Mononuclear cell (primary cell): Measurements from ENCODE around the gene DIDO1. TPM values are rescaled to one million over a fixed set of nuclear protein-coding genes. Genes with fewer than 3 reads are reported as not detected.
"Not testable (repeated sequence)": the region's sequence is repeated elsewhere in the genome, so short reads cannot be mapped to it uniquely, and the experiment has no call there.

Source experiments
- H3K27me3 ChIP-seq: 2 replicates; pipeline ENCODE4 v1.6.0; 2011; ENCODE audit warnings: low read length, control low read depth; ENCODE audit not compliant: insufficient read depth
- H3K4me1 ChIP-seq: 2 replicates; pipeline ENCODE4 v1.5.1; 2011; ENCODE audit warnings: mild to moderate bottlenecking, low read length, control low read depth; ENCODE audit not compliant: insufficient read depth
- H3K4me3 ChIP-seq: 2 replicates; pipeline ENCODE4 v1.5.1; 2011; ENCODE audit warnings: mild to moderate bottlenecking, low read length, moderate library complexity
- H3K9me3 ChIP-seq: 2 replicates; pipeline ENCODE4 v1.5.1; 2011; ENCODE audit warnings: low read depth, mild to moderate bottlenecking, control low read depth, low read length
- total RNA-seq: library from RNA; depleted of rRNA; stranded (reverse); fragments of >200 nt; gene quantifications from one replicate; pipeline ENCODE4 v1.2.3, GENCODE V29; 2012

The DIDO1 gene
- total RNA-seq, 1 donor = 55.1 TPM

DNA sequence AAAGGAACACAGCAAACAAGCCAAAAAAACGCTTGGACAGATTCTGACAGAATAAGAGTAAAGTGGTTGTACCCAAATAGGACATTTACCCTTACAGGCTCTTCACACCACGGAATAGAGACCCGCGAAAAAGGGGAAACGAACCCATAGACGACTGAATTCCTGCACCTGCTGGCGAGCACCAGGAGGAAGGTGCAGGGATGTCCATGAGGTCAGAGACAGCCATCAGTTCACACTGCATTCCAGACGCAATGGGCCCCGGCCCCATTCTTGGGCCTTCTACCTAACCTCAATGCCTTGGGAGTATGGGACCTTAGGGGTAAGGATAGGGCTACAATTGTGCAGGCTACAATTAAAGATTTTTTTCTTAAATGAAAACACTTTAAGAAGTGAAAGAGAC lies 5.2 kb upstream of the DIDO1 start:
- no peaks in the 10 kb centered on the region for H3K9me3 ChIP-seq
- H3K27me3 ChIP-seq = no peaks in the 10 kb centered on the region
- peaks cover 53% of the 10 kb centered on the region for H3K4me1 ChIP-seq
- H3K4me3 ChIP-seq = no peak overlapping the region

DNA sequence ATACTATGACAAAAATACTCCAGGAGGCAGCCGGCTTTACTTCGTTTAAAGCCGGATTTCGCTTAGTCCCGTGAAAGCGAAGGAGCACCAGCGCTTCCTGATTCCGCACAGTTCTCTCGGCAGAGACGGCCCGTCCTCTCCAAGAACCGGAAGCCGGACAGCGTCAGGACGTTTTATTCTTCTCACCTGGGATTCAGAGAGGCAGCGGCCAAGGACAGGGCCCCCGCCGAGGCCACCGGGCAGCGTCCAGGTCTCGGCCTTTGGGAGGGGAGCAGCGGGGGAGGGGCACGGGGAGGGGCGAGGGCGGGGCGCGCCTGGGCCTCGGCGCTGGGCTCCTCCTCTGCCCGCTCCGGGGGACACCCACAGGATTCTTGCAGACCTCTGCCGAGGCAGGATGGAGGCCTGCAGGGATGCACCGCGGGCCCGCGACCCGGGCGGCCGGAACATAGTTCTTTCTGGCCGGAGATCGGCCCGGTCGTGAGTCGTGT lies 2.8 kb upstream of the DIDO1 start:
- no peaks in the 10 kb centered on the region for H3K27me3 ChIP-seq
- H3K9me3 ChIP-seq = no peaks in the 10 kb centered on the region
- H3K4me1 ChIP-seq = peaks cover 49% of the 10 kb centered on the region
- peak overlapping the region; percentile 77 for H3K4me3 ChIP-seq

DNA sequence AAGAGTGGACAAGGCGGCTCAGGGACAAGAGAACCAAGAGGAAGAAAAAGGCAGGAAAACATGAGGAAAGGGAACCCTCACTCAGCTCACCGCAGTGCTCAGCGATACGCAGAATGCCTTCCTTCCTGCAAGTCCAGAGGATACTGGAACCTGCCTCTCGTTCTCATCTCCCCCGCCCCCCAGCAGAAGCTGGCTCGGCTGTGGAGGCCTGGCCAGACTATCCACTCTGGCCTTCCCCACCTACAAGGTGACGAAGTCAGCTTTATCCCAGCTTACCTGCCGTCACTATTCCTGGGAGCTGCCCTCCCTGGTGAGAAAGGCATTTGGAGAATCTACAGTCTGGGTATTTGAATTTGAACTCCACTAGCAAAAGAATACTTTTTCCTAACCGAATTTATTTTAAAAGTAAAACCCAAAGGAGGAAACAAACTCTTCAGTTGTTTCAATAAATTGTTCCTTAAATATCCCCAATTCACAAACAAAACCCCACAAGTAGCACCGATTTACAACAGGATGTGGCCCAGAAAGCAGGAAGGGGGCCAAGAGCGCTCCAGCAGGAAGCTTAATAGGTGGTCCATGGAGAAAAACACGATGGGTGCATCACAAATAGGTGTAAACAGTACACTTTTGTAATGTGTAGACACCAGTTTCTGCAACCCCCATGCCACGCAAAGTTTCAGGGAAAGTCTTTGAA lies 2.1 kb upstream of the DIDO1 start:
- H3K9me3 ChIP-seq = no peaks in the 10 kb centered on the region
- no peaks in the 10 kb centered on the region for H3K27me3 ChIP-seq
- H3K4me3 ChIP-seq = peak overlapping the region; percentile 77
- peaks cover 52% of the 10 kb centered on the region for H3K4me1 ChIP-seq

DNA sequence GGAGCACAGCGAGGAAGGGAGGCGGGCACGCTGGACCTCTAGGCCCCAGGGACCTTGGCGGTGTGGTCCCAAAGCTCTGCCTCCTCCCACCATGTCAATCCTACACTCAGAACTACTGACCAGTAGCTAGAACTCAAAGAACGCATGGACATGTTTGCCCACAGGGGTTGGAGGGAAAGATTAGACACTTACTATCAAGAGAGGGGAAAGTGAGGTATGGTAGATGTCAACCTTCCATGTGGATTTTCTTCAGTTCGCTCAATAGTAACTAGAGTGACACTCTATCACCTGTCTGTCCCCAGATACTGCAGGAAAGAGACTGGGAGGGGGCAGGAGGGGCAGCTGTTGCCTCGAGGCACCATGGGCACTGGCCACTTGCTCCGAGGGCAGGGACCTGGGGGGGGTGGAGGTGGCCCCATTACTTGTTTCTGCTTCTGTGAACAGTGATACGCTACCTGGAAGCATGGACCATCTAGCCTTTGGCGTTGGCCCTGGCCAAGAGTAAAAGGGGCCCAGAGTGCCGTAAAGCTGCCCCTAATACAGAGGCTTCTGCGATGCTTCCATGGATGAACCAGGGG lies 912 bp upstream of the DIDO1 start:
- Histone ChIP-seq H3K4me3 (peak overlapping the region; percentile 94), H3K4me1 (peaks cover 64% of the 10 kb centered on the region), H3K27me3 (no peaks in the 10 kb centered on the region), H3K9me3 (no peaks in the 10 kb centered on the region)

DNA sequence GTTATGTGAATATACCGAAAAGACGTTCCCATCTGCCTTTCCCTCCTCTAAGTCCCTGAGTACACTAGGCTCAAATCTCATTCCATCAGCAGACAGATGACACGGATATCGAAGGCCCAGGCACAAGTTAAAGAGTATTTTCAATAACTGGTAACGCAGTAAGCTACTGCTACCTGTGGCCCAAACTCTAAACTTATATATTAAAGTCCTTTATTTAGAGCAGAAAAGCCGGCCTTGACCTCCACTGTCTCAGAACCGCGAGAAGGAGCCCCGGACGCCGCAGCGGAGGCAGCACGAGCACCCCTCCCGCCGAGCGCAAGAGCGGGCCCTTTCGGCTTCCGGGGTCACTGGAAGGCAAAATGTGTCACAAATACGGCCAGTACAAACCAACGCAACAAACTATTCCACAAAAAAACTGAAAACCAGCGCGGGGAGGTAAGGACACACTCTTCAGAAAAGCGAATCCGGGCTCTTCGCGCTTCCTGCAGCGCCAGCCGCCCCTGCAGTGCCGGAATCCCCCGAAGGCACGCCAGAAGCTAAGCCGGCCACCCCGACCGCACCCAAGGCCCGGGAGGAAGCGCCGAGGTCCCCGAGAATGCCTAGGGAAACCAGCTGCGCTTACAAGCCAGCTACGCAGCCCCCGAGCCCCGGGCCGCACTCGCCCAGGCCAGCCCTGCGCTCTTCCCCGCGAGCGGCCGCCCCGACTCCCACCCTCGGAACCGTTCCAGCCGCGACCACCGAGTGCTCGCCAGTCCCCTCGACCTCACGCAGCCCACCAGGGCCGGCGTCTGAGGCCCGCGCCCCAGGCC lies 681 bp downstream of the DIDO1 start:
- H3K4me1 ChIP-seq = peaks cover 74% of the 10 kb centered on the region
- H3K27me3 ChIP-seq = no peaks in the 10 kb centered on the region
- no peaks in the 10 kb centered on the region for H3K9me3 ChIP-seq
- peak overlapping the region; percentile 94 for H3K4me3 ChIP-seq

DNA sequence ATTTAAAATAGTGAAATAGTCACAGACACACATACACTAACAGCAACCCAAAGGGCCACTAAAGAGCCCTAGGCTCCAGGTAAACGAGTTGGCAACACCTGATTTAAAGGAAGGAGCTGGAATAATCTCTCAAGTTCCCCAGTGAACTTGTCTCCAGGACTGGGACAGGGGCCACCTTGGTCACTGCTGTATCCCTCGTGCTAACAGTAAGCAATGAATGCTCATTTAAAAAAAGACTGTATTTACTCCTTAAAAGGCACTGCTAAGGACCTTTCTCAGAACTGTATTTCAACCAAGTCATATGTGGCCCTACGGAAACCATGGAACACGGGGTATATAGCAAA lies 1.3 kb downstream of the DIDO1 start:
- peak overlapping the region; percentile 94 for H3K4me3 ChIP-seq
- H3K4me1 ChIP-seq = peaks cover 76% of the 10 kb centered on the region
- no peaks in the 10 kb centered on the region for H3K9me3 ChIP-seq
- no peaks in the 10 kb centered on the region for H3K27me3 ChIP-seq

DNA sequence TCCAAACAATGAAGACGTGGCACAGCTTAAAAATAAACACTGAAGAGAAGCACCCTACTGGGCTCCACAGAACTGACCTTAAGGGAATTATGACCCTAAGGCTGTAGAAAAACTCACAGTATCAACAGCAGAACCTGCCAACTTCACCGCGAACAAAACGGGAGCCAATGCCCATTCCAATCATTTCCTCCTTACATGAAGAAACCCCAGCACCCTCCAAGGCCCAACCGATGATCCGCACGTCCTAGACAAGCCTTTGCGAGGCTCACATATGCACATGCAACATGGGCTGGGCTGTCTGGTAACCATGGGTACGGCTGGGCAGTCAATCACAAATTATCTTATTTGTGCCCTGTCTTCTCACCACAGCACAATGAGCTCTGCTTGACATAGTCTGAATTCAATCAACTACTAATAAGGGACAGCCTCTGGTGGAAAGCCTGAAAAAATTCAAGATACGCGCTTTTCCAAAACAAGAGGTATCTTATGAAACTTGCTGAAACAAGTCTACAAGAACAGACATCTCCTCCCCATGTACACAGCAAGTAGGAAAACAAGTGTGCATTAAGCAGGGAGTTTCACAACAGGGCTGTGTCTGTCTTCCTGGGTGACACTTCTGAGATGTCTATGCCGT lies 1.7 kb downstream of the DIDO1 start:
- peak overlapping the region; percentile 94 for H3K4me3 ChIP-seq

DNA sequence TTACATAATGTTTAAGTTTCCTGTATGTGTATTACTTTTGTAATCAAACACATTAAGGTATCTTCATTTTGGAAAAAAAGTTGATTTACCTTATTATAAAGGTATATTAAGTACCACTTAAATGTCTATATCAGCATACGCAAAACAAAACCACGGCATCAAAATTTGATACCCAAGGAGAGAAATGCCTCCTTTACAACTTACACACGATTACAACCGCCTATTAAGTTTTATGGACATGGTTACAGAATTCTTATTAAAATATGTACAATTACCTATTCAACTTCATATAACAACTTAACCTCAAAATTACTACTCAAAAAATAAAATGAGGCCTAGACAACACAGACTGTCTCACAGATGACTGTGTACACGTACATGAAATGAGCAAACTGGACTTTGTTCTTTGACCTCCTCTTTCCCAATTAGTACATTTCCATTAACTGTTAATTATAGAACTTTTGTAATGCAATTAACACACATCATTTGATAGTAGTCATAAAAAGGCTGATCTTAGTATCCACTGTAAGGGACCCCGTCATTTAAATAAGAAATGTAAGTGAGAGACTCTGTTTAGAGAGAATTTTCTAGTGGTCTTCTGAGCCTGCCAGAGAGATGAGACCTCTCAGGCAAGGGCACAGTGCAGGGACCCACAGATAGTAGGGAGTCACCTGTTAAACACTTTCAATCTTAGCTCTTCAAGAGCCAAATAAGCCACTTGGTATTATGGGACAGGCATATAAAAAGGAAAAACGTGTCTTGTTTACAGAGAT lies 2.5 kb downstream of the DIDO1 start:
- Histone ChIP-seq H3K27me3 (no peaks in the 10 kb centered on the region), H3K9me3 (no peaks in the 10 kb centered on the region), H3K4me3 (no peak overlapping the region), H3K4me1 (peaks cover 83% of the 10 kb centered on the region)

More for the DNA sequence above, 1.7 kb downstream of the DIDO1 start:
- Histone ChIP-seq H3K4me1 (peaks cover 76% of the 10 kb centered on the region), H3K27me3 (no peaks in the 10 kb centered on the region), H3K9me3 (no peaks in the 10 kb centered on the region)

DNA sequence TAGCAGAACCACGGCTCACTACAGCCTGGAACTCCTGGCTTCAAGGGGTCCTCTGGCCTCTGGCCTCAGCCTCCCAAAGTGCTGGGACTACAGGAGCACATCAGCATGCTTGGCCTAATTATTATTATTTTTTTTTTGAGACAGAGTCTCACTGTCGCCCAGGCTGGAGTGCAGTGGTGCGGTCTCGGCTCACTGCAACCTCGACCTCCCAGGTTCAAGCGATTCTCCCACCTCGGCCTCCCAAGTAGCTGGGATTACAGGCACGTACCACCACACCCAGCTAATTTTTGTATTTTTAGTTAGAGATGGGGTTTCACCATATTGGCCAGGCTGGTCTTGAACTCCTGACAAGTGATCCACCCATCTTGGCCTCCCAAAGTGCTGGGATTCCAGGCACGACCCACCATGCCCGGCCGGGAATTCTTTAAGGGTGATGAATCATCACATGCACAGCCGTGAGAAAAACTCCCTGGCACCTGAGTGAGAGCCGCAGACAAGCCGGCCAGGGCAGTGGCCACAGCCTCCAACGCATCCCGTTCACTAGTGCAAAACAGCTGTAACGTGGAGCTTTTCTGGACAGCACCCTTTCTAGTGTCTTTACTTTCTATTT lies 3.1 kb downstream of the DIDO1 start:
- H3K27me3 ChIP-seq, H3K9me3 ChIP-seq, H3K4me3 ChIP-seq: not testable (repeated sequence)
- H3K4me1 ChIP-seq = peaks cover 83% of the 10 kb centered on the region

DNA sequence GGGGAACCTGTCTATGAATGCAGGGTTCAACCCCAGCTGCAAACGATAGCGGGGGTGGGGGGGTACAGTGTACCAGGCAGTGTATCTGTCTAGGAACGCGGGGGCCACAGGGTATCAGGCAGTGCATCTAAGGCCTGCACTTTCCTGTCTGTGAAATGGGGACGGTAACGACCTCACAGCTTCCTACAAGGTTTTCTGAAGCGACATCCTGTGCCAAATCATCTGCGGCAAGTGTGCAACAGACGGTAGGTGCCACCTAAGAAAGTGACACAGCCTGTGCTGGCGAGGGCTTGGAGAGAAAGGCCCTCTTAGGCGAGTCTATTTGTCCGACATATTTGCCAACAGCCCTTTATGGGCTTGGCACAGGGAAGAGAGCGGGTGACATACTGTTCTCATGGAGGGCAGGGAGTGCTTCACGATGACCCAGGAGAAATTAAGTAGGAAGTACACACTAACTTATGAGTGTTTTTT lies 3.8 kb downstream of the DIDO1 start:
- Histone ChIP-seq H3K27me3 (no peaks in the 10 kb centered on the region), H3K9me3 (no peaks in the 10 kb centered on the region), H3K4me3 (no peak overlapping the region), H3K4me1 (peaks cover 83% of the 10 kb centered on the region)

DNA sequence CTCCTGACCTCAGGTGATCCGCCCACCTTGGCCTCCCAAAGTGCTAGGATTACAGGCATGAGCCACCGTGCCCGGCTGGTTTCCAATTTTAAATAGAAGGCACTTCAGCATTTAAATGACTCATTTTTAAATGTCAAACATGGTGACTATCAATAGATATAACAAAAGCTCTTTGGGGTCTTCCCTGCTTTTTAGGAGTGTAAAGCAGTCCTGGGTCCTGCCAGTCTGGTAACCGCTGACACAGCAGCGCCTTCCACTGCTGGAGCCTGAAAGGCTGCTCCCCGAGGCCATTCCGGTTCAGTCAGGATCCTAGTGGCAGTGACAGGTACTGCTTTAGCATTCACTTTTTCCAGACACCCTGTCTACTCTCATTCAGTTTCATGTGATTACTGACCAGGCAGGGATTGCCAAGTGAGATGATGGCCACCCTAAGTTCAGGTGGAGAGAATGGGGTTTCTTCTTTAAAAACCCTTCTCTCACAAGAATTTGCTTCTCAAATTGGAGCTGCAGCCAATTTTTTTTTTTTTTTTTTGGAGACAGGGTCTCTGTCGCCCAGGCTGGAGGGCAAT lies 5.1 kb downstream of the DIDO1 start:
- H3K9me3 ChIP-seq = no peaks in the 10 kb centered on the region
- no peak overlapping the region for H3K4me3 ChIP-seq
- no peaks in the 10 kb centered on the region for H3K27me3 ChIP-seq
- peaks cover 85% of the 10 kb centered on the region for H3K4me1 ChIP-seq

DNA sequence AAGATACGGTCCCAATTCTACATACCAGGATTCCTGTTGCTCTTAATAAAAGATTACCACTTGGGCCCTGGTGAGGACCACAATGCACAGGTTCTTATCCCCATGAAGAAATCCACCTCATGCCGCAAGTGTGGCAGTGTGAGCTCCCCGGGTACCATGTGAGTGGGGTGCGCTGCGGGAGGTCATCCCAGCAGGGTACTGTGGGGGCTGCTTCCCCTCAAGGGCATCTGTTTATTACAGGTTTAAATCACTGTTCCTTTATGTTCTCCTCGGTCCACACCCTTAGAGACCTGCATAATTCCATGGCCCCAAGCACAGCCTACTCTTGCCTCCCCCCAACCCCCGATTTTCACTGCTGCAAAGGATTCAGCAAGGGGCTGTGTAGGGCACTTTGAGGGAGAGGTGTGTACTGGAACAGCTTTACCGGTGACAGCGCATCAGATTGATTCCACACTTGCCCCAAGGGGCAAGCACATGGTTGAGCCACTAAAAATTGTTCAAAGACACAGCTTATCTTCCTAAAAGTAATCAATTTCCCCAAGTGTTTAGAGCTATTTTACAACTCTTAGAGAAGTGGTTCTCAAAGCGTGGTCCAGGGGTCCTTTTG lies 6.2 kb downstream of the DIDO1 start:
- H3K27me3 ChIP-seq = no peaks in the 10 kb centered on the region
- no peak overlapping the region for H3K4me3 ChIP-seq
- peaks cover 90% of the 10 kb centered on the region for H3K4me1 ChIP-seq
- no peaks in the 10 kb centered on the region for H3K9me3 ChIP-seq

DNA sequence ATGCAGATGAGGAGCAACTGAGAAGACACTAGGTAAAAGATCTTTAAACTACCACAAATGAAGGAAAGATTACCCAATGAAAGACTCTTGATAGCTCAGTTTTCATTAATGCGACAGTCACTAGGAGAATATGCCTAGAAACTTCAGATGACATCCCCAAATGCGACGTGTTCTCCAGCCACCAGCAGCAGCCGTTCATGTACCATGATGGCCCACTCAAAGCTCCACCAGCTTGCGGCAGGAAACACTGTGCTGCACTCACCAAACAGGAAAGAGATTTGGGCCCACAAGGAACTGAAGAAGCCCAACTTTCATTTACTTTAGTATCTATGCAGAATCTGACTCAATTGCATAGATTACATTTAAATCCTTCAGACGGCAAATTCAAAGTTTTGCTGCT lies 7.5 kb downstream of the DIDO1 start:
- no peaks in the 10 kb centered on the region for H3K27me3 ChIP-seq
- no peak overlapping the region for H3K4me3 ChIP-seq
- H3K4me1 ChIP-seq = peaks cover 85% of the 10 kb centered on the region
- no peaks in the 10 kb centered on the region for H3K9me3 ChIP-seq
